Measurements from ENCODE around the gene NPAS2.

Gene NPAS2

DNA sequence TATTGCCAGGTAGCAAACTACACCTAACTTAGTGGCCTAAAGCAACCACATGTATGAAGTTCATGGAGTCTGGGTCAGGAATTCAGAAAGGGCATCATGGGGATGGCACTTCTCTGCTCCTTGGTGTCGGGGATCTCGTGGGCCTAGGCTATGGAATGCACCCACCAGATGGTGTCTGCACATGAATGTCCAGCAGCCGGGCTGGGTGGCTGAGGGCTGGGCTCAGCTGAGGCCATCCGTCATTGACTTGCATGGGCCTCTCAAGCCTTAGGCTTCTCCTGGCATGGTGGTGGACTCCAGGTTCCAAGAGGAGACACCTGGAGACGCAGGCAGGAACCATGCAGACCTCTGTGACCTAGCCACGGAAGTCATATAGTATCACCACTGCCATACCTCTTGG, 156.1 kb downstream of the NPAS2 start:
- TF ChIP-seq, protein P1, sequence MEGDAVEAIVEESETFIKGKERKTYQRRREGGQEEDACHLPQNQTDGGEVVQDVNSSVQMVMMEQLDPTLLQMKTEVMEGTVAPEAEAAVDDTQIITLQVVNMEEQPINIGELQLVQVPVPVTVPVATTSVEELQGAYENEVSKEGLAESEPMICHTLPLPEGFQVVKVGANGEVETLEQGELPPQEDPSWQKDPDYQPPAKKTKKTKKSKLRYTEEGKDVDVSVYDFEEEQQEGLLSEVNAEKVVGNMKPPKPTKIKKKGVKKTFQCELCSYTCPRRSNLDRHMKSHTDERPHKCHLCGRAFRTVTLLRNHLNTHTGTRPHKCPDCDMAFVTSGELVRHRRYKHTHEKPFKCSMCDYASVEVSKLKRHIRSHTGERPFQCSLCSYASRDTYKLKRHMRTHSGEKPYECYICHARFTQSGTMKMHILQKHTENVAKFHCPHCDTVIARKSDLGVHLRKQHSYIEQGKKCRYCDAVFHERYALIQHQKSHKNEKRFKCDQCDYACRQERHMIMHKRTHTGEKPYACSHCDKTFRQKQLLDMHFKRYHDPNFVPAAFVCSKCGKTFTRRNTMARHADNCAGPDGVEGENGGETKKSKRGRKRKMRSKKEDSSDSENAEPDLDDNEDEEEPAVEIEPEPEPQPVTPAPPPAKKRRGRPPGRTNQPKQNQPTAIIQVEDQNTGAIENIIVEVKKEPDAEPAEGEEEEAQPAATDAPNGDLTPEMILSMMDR (IDR thresholded peaks at IDR 0.05; ENCODE audit: low read length, missing control alignments) = no peak
- H3K4me3 ChIP-seq (replicated peaks; ENCODE audit: low read depth, low read length) = no peak overlapping the region
- no peak for DNase-seq (ENCODE audit: low read depth)

DNA sequence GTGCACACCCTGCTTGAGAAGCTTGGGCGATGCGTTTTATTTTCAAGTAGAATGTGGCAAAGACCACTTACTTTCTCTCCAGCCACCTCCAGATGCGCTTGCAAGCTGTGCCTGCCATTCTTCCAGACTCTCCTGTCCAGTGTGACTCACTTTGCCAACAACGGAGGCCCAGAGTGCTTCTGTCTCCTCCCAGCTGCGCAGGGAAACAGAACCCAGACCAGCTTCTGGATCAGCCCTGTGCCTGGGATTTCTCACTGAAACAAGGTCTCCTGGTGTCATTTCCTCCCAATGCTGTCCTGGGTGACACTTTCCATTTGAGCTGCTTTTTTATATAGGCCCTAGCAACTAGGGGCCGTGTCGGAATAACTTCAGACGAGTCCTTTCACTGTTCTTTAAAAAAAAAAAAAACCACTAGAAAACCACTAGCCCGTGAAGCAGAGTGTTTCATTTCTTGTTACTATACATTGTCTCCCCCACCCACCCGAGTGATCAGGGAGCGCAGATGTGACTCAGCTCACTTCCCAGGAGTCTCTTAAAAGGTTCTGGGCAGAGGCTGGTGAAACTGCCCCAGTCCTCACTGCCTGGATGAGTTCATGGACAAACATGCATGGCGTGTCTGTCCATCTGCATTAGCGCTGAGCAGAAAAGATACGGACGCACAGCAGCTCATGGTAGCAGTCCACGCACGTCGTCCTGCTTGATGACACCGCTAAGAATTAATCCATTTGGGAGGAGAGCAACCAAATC, 156.9 kb downstream of the NPAS2 start:
- DNase-seq (ENCODE audit: low read depth) = peak; percentile 8
- TF ChIP-seq, protein P1 (IDR thresholded peaks at IDR 0.05; ENCODE audit: low read length, missing control alignments) = no peak
- no peak overlapping the region for H3K4me3 ChIP-seq (replicated peaks; ENCODE audit: low read depth, low read length)

DNA sequence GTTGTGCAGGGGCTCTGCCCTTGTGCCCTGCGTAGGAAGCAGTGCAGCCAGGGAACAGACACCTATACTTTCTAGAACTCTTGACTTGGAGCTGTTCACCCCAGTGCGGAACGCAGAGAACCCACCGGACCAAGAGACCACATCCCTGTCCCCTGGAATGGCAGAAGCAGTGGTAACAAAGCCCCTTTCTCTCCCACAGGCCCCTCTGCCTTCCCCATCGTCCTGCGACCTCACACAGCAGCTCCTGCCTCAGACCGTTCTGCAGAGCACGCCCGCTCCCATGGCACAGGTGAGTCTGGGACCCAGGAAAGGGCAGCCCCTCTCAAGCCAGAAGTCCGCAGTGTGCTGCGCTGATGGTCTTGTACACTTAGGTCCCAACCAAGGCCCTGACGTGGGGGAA, 157.6 kb downstream of the NPAS2 start:
- no peak for DNase-seq (ENCODE audit: low read depth)
- no peak overlapping the region for H3K4me3 ChIP-seq (replicated peaks; ENCODE audit: low read depth, low read length)
- TF ChIP-seq, protein P1 (IDR thresholded peaks at IDR 0.05; ENCODE audit: low read length, missing control alignments) = no peak

DNA sequence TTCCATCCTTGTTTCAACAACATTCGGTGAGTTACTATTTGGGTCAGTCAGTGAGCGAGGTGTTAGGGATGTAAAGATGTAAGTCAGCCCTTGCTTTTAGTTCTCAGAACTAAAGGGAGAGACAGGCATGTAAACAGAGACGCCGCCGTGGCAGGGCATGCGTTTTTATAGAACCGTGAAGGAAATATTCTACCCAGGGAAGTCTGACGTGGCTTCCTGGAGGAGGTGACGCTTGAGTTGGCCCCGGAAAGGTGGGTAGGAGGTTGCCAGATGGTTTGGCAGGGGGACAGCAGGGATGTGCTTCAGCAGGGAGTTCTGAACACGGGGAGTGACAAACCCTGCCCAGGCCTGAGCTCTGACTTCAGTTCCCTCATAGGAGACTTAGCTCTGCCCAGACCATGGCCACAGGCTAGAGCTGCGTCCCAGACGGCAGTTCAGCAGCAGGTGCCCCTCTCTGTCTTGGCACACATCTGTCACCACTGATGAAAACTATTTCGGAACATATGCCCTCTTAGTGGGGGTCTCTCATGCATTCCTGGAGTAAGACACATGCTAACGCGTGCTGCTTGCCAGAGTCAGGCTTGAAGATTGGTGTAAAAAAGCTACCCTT, 158.7 kb downstream of the NPAS2 start:
- TF ChIP-seq, protein P1 (IDR thresholded peaks at IDR 0.05; ENCODE audit: low read length, missing control alignments) = no peak
- DNase-seq (ENCODE audit: low read depth) = peak; percentile 38
- no peak overlapping the region for H3K4me3 ChIP-seq (replicated peaks; ENCODE audit: low read depth, low read length)

DNA sequence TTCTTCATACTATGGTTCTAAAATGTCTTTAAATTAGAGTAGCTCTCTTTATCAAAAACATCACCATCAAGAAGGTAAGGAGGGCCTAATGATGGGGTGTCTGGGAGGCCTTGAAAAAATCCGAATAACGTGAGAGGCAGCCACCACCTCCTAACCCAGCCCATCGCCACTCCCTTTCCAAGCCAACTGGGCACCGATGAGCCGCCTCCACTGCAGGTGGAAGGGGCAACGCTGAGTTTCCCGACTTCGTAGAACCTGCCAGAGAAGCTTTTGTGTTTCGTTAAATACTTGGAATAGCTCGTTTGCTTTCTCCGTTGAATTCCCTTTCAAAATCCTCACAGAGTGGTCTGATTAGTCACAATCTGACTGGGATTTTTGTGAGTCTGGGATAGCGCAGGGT, 160.1 kb downstream of the NPAS2 start:
- no peak for DNase-seq (ENCODE audit: low read depth)
- no peak overlapping the region for H3K4me3 ChIP-seq (replicated peaks; ENCODE audit: low read depth, low read length)
- TF ChIP-seq, protein P1 (IDR thresholded peaks at IDR 0.05; ENCODE audit: low read length, missing control alignments) = no peak

DNA sequence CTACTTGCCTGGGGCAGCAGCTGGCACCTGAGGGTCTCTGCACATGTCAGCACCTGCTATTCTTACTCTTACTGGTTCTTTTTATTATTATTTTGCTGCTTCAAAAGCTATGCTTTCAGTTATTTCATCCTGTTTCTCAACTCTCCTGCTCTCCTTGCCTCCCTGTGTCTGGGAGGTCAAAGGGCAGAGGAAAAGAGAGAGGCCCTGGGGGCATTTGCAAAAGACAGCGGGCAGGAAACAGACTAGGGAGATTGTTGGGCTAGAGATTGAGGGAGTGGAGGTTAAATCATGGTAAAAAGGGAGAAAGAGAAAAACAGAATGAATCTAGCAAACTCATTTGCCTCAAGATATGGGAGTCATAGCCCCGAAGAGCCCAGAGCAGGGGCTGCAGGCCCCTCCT, 161.1 kb downstream of the NPAS2 start:
- no peak for DNase-seq (ENCODE audit: low read depth)
- TF ChIP-seq, protein P1 (IDR thresholded peaks at IDR 0.05; ENCODE audit: low read length, missing control alignments) = no peak
- H3K4me3 ChIP-seq (replicated peaks; ENCODE audit: low read depth, low read length) = no peak overlapping the region
